Nucleus accumbens (tissue), 56 donors: ENCODE results near the gene ARL5C.

ENCODE experiments used
- DNase-seq, 56 donors: peaks; one replicate each; lab custom pipeline; 2025; lab: John Stamatoyannopoulos, UW

ARL5C gene

GRCh38 chr17:39115135-39115534, 50.8 kb downstream of the ARL5C start:
- DNase-seq, result no peak

DNA sequence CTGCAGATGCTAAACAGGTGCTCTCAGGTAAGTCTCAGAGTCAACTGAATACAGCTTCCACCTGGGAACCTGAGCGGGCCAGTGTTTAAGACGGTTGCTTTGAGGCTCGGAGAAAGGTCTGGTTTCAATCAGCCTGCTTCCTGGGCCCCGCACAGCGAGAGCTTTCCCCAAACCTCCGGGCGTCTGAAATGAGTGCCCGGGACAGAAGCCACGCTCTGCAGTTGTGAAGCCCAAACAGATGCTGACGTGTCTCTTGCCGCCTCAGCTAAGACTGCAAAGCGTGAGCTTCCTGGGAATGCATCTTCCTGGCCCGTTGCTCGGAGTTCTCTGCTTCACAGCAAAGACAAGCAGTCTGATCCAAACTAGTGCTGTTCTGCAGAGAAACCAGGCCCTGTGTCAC, 51.2 kb downstream of the ARL5C start:
- DNase-seq, result no peak

GRCh38 chr17:39113871-39114270, 52.1 kb downstream of the ARL5C start:
- no peak for DNase-seq

DNA sequence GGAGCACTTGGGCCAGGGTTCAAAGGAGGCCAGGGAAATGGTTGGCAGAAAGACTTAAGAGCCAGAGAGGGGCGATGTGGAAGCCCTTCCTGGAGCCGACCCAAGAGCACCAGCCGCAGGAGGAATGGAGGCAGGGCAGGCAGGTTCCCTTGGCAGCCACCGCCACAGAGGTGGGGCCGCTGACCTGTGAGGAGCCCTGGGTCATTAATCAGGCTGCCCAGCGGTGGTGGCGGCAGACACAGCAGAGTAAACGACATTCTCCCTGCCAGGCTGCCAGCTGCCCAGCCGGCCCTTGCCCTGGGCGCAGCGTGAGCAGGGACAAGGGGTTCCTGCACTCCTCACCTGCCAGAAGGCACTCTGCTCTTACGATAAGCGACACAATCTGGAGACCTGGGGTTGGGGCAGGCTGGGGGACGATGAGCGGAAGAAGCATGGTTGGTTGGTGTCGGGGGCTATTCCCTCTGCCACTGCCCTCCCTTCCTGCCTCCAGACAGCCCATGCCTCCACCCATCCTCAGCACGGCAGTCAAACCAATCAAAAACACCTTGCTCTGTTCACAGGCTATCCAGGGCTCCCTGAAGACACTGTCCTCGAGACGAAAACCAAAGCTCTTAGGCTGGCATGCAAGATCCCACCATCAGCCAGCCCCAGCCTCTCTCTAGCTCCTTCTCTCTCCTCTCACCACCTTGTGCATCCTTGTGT, 55.4 kb downstream of the ARL5C start:
- no peak for DNase-seq

DNA sequence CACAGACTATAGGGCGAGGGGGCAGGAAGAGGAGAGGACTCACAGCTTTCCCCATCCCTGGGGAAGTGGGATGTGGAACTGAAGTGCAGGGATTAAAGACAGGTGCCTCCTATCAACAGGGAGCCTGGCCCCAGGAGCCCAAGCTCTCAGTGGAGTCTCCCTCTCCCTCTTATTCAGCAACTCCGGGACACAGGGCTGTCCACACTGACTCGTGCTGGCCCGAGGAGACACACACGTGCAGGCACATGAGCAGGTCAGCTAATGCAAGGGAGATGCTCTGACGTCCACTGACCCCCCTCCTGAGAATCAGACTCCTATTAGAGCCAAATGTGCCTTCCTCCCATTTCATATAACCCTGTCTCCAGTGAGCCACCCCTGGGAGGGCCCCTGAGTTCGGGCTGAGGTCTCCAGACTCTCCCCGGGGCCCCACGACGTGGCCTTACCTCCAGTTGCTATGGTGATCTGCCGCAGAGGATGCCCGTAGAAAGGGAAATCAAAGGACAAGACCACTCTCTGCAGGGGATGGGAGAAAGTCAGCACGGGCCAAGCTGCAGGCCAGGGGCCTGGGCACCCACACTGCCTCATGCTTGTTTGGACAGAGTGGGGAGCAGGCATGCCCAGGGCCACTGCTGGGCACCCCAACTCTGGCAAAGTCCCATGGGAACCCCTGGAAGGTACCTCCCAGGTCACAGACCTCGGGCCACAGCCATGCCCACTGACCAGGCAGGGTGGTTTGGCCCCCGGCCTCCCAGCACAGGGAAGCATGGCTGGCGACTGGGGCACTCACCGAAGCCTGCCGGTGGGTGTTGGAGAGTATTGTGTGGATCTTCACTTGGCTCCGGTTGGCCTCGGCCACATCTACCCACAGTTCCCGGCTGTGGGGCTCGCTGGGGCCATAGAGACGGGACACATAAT, 57.2 kb downstream of the ARL5C start:
- no peak for DNase-seq

GRCh38 chr17:39107973-39108372, 58.0 kb downstream of the ARL5C start:
- no peak for DNase-seq

- DNase-seq, result no peak
These were observed 58.8 kb downstream of the ARL5C start for GRCh38 chr17:39107155-39107554.
